ENCODE data around the gene MT1G.

Gene MT1G

GRCh38 chr16:56630134-56630533 is 37.7 kb downstream of the MT1G start:
- Histone ChIP-seq H2AFZ (ENCODE audit: low read length) (no peak overlapping the region), H3K4me3 (ENCODE audit: low read length in 2 of 2) (no peak overlapping the region), H4K8ac (ENCODE audit: low read depth, low read length) (no peak overlapping the region), H3K9ac (ENCODE audit: low read depth, low read length, poor library complexity) (no peak overlapping the region), H3K79me1 (ENCODE audit: low read depth, low read length) (no peaks in the 10 kb centered on the region), H3K23ac (ENCODE audit: low read depth, low read length, poor library complexity) (no peak overlapping the region), H3K18ac (ENCODE audit: low read length) (no peak overlapping the region), H3K27me3 (ENCODE audit: control insufficient read depth in 3 of 3, insufficient read depth in 3 of 3, low read depth in 1 of 3, low read length in 3 of 3) (peaks cover 50 to 95% (median 95%) of the 10 kb centered on the region in 3 experiments), H2AK5ac (ENCODE audit: low read depth, low read length) (no peak overlapping the region), H3K14ac (ENCODE audit: low read length) (no peak overlapping the region), H3K4me2 (ENCODE audit: insufficient read depth, low read length, poor library complexity, severe bottlenecking) (no peak overlapping the region), H3K4me1 (ENCODE audit: control insufficient read depth in 2 of 2, insufficient read depth in 1 of 2, low read depth in 1 of 2, low read length in 2 of 2) (peaks cover 3 to 4% of the 10 kb centered on the region in 2 donors), H3K9me3 (replicated peaks in 1 of 2; ENCODE audit: control insufficient read depth in 2 of 2, insufficient read depth in 1 of 2, low read depth in 1 of 2, low read length in 2 of 2) (no peaks in the 10 kb centered on the region), H3K27ac (replicated peaks; ENCODE audit: low read length) (no peak overlapping the region), H3K4ac (ENCODE audit: low read length) (no peak overlapping the region), H4K91ac (ENCODE audit: low read depth, low read length, poor library complexity) (no peak overlapping the region), H3K36me3 (replicated peaks in 1 of 2; ENCODE audit: control insufficient read depth in 2 of 2, insufficient read depth in 2 of 2, low read length in 2 of 2) (no peaks in the 10 kb centered on the region), H2BK5ac (ENCODE audit: low read length) (no peak overlapping the region), H2BK120ac (ENCODE audit: low read depth, low read length) (no peak overlapping the region), H2BK12ac (ENCODE audit: low read length) (no peak overlapping the region), H2BK15ac (ENCODE audit: low read length) (no peak overlapping the region)
- WGBS, 2 donors (ENCODE audit: extremely low coverage in 2 of 2, insufficient read length in 2 of 2, insufficient replicate concordance in 1 of 2): no CpG with 5 or more reads among the region's 3 CpGs
- DNase-seq (ENCODE audit: low spot score): no peak

GRCh38 chr16:56629531-56629930 is 38.3 kb downstream of the MT1G start:
- no peak overlapping the region for H2AFZ ChIP-seq (ENCODE audit: low read length)
- H3K4me3 ChIP-seq (ENCODE audit: low read length in 2 of 2): peak overlapping the region in 1 of 2 donors; percentile 58
- no peak overlapping the region for H3K4ac ChIP-seq (ENCODE audit: low read length)
- no peak overlapping the region for H2BK15ac ChIP-seq (ENCODE audit: low read length)
- H3K14ac ChIP-seq (ENCODE audit: low read length): no peak overlapping the region
- no peak for DNase-seq (ENCODE audit: low spot score)
- peaks cover 4 to 6% of the 10 kb centered on the region in 2 donors for H3K4me1 ChIP-seq (ENCODE audit: control insufficient read depth in 2 of 2, insufficient read depth in 1 of 2, low read depth in 1 of 2, low read length in 2 of 2)
- H2BK12ac ChIP-seq (ENCODE audit: low read length): no peak overlapping the region
- no peak overlapping the region for H3K27ac ChIP-seq (replicated peaks; ENCODE audit: low read length)
- H3K23ac ChIP-seq (ENCODE audit: low read depth, low read length, poor library complexity): no peak overlapping the region
- no peak overlapping the region for H4K91ac ChIP-seq (ENCODE audit: low read depth, low read length, poor library complexity)
- H3K4me2 ChIP-seq (ENCODE audit: insufficient read depth, low read length, poor library complexity, severe bottlenecking): no peak overlapping the region
- H2BK120ac ChIP-seq (ENCODE audit: low read depth, low read length): no peak overlapping the region
- H3K18ac ChIP-seq (ENCODE audit: low read length): no peak overlapping the region
- peaks cover 50 to 95% (median 95%) of the 10 kb centered on the region in 3 experiments for H3K27me3 ChIP-seq (ENCODE audit: control insufficient read depth in 3 of 3, insufficient read depth in 3 of 3, low read depth in 1 of 3, low read length in 3 of 3)
- no peak overlapping the region for H3K9ac ChIP-seq (ENCODE audit: low read depth, low read length, poor library complexity)
- H4K8ac ChIP-seq (ENCODE audit: low read depth, low read length): no peak overlapping the region
- no peaks in the 10 kb centered on the region for H3K9me3 ChIP-seq (replicated peaks in 1 of 2; ENCODE audit: control insufficient read depth in 2 of 2, insufficient read depth in 1 of 2, low read depth in 1 of 2, low read length in 2 of 2)
- H3K79me1 ChIP-seq (ENCODE audit: low read depth, low read length): no peaks in the 10 kb centered on the region
- no peak overlapping the region for H2BK5ac ChIP-seq (ENCODE audit: low read length)
- H3K36me3 ChIP-seq (replicated peaks in 1 of 2; ENCODE audit: control insufficient read depth in 2 of 2, insufficient read depth in 2 of 2, low read length in 2 of 2): no peaks in the 10 kb centered on the region
- H2AK5ac ChIP-seq (ENCODE audit: low read depth, low read length): no peak overlapping the region
- no CpG with 5 or more reads among the region's 3 CpGs for WGBS, 2 donors (ENCODE audit: extremely low coverage in 2 of 2, insufficient read length in 2 of 2, insufficient replicate concordance in 1 of 2)

- no peak overlapping the region for H2BK15ac ChIP-seq (ENCODE audit: low read length)
- no peak overlapping the region for H2AK5ac ChIP-seq (ENCODE audit: low read depth, low read length)
- no peak overlapping the region for H2BK120ac ChIP-seq (ENCODE audit: low read depth, low read length)
- no peak overlapping the region for H2AFZ ChIP-seq (ENCODE audit: low read length)
- H4K91ac ChIP-seq (ENCODE audit: low read depth, low read length, poor library complexity): no peak overlapping the region
- no peak overlapping the region for H2BK12ac ChIP-seq (ENCODE audit: low read length)
- H3K36me3 ChIP-seq (replicated peaks in 1 of 2; ENCODE audit: control insufficient read depth in 2 of 2, insufficient read depth in 2 of 2, low read length in 2 of 2): no peaks in the 10 kb centered on the region
- H3K4me1 ChIP-seq (ENCODE audit: control insufficient read depth in 2 of 2, insufficient read depth in 1 of 2, low read depth in 1 of 2, low read length in 2 of 2): peaks cover 4 to 6% of the 10 kb centered on the region in 2 donors
- no peak overlapping the region for H3K23ac ChIP-seq (ENCODE audit: low read depth, low read length, poor library complexity)
- H3K18ac ChIP-seq (ENCODE audit: low read length): no peak overlapping the region
- no peak overlapping the region for H4K8ac ChIP-seq (ENCODE audit: low read depth, low read length)
- no peaks in the 10 kb centered on the region for H3K9me3 ChIP-seq (replicated peaks in 1 of 2; ENCODE audit: control insufficient read depth in 2 of 2, insufficient read depth in 1 of 2, low read depth in 1 of 2, low read length in 2 of 2)
- no peak overlapping the region for H3K9ac ChIP-seq (ENCODE audit: low read depth, low read length, poor library complexity)
- no CpG with 5 or more reads among the region's 9 CpGs for WGBS, 2 donors (ENCODE audit: extremely low coverage in 2 of 2, insufficient read length in 2 of 2, insufficient replicate concordance in 1 of 2)
- no peak overlapping the region for H3K4ac ChIP-seq (ENCODE audit: low read length)
- no peaks in the 10 kb centered on the region for H3K79me1 ChIP-seq (ENCODE audit: low read depth, low read length)
- no peak overlapping the region for H3K27ac ChIP-seq (replicated peaks; ENCODE audit: low read length)
- no peak overlapping the region for H2BK5ac ChIP-seq (ENCODE audit: low read length)
- peaks cover 46 to 95% (median 91%) of the 10 kb centered on the region in 3 experiments for H3K27me3 ChIP-seq (ENCODE audit: control insufficient read depth in 3 of 3, insufficient read depth in 3 of 3, low read depth in 1 of 3, low read length in 3 of 3)
- no peak overlapping the region for H3K14ac ChIP-seq (ENCODE audit: low read length)
- DNase-seq (ENCODE audit: low spot score): no peak
- no peak overlapping the region for H3K4me2 ChIP-seq (ENCODE audit: insufficient read depth, low read length, poor library complexity, severe bottlenecking)
- H3K4me3 ChIP-seq (ENCODE audit: low read length in 2 of 2): no peak overlapping the region
These were observed 39.1 kb downstream of the MT1G start for GRCh38 chr16:56628486-56629350.

- Histone ChIP-seq H2BK5ac (ENCODE audit: low read length) (no peak overlapping the region), H4K8ac (ENCODE audit: low read depth, low read length) (no peak overlapping the region), H2AK5ac (ENCODE audit: low read depth, low read length) (no peak overlapping the region), H3K4me3 (ENCODE audit: low read length in 2 of 2) (no peak overlapping the region), H3K9me3 (replicated peaks in 1 of 2; ENCODE audit: control insufficient read depth in 2 of 2, insufficient read depth in 1 of 2, low read depth in 1 of 2, low read length in 2 of 2) (no peaks in the 10 kb centered on the region), H2BK12ac (ENCODE audit: low read length) (no peak overlapping the region), H2AFZ (ENCODE audit: low read length) (no peak overlapping the region), H3K79me1 (ENCODE audit: low read depth, low read length) (no peaks in the 10 kb centered on the region), H3K36me3 (replicated peaks in 1 of 2; ENCODE audit: control insufficient read depth in 2 of 2, insufficient read depth in 2 of 2, low read length in 2 of 2) (no peaks in the 10 kb centered on the region), H3K27ac (replicated peaks; ENCODE audit: low read length) (no peak overlapping the region), H3K9ac (ENCODE audit: low read depth, low read length, poor library complexity) (no peak overlapping the region), H2BK15ac (ENCODE audit: low read length) (no peak overlapping the region), H4K91ac (ENCODE audit: low read depth, low read length, poor library complexity) (no peak overlapping the region), H3K27me3 (ENCODE audit: control insufficient read depth in 3 of 3, insufficient read depth in 3 of 3, low read depth in 1 of 3, low read length in 3 of 3) (peaks cover 31 to 92% (median 75%) of the 10 kb centered on the region in 3 experiments), H3K4me1 (ENCODE audit: control insufficient read depth in 2 of 2, insufficient read depth in 1 of 2, low read depth in 1 of 2, low read length in 2 of 2) (peaks cover 4 to 6% of the 10 kb centered on the region in 2 donors), H2BK120ac (ENCODE audit: low read depth, low read length) (no peak overlapping the region), H3K14ac (ENCODE audit: low read length) (no peak overlapping the region), H3K4ac (ENCODE audit: low read length) (no peak overlapping the region), H3K4me2 (ENCODE audit: insufficient read depth, low read length, poor library complexity, severe bottlenecking) (no peak overlapping the region), H3K23ac (ENCODE audit: low read depth, low read length, poor library complexity) (no peak overlapping the region), H3K18ac (ENCODE audit: low read length) (no peak overlapping the region)
- no CpG with 5 or more reads among the region's 7 CpGs for WGBS, 2 donors (ENCODE audit: extremely low coverage in 2 of 2, insufficient read length in 2 of 2, insufficient replicate concordance in 1 of 2)
- DNase-seq (ENCODE audit: low spot score): no peak
These were observed 41.2 kb downstream of the MT1G start for GRCh38 chr16:56626685-56627084.

Measured in neuronal stem cell (in vitro differentiated cells).